ENCODE measurements around the gene CLTA.
"Not testable (repeated sequence)": the region's sequence is repeated elsewhere in the genome, so short reads cannot be mapped to it uniquely, and the experiment has no call there.

The CLTA gene

DNA sequence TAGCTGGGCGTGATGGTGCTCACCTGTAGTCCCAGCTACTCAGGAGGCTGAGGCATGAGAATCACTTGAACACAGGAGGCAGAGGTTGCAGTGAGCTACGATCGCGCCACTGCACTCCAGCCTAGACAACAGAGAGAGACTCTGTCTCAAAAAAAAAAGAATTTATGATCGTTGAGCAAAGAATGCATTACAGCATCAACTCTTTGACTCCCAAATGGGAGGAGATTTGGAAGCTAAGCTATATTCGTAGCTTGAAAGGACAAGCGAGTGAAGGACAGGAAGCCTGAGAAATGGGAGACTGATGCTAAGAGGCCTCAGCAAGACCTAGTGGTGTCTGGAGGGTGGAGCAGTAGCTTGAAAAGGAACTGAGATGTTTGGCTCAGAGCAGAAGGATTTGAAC lies 31.8 kb upstream of the CLTA start:
- DNase-seq: no peak

DNA sequence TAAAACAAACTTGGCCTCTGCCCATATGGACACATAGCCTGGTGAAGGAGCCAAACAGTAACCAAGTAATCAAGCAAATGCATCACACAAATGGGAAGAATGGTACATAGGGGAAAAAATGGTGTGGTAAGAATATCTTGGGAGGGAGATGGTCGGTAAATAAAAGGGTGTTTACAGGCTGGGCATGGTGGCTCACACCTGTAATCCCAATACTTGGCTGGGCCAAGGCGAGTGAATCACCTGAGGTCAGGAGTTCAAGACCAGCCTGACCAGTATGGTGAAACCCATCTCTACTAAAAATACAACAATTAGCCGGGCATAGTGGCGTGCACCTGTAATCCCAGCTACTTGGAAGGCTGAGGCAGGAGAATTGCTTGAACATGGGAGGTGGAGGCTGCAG lies 31.2 kb upstream of the CLTA start:
- DNase-seq: not testable (repeated sequence)

DNA sequence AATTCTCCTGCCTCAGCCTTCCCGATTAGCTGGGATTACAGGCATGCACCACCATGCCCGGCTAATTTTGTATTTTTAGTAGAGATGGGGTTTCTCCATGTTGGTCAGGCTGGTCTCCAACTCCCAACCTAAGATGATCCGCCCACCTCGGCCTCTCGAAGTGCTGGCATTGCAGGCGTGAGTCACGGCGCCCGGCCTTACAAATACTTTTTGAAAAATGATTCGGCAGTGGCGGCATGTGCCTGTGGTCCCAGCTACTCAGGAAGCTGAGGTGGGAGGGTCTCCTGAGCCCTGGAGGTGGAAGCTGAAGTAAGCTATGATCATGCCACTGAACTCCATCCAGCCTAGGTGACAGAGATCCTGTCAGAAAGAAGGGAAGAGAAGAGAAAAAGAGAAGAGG lies 30.6 kb upstream of the CLTA start:
- DNase-seq: not testable (repeated sequence)

DNA sequence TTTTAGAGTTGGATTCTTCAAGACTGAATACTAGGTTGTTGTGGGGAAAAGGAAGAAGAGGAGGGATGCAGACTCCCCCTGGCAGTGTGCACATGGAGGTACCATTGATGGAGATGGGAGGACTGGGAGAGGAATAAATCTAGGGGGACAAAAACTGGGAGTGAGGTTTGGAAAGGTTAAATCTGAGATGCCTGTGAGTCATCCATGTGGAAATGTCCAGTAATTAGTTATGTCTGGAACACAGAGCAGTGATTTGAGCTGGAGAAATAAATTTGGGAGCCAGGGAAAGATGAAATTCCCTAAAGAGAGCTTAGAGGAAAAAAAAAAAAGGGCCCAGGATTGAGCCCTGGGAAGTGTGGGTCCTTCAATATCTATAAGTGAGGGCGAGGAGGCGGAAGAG lies 29.5 kb upstream of the CLTA start:
- DNase-seq: no peak

DNA sequence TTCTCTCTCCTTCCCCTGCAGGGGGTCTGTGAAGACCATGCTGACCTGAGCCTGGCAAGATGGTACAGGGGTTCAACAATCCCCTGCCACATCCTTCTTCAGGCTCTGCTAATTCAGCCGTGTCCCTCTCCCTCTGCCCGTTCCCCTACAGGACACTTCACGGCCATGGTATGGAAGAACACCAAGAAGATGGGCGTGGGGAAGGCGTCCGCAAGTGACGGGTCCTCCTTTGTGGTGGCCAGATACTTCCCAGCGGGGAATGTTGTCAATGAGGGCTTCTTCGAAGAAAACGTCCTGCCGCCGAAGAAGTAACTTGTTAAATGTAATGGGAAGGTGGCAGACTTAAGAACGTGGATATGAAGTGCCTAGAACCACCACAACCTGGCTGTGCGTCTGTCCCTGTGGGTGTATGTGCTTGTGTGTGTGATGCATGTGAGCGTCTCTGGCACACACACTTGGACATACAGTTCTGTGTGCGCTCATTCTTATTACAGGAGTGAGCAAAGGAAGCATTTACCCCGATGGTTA lies 28.4 kb upstream of the CLTA start:
- no peak for DNase-seq

DNA sequence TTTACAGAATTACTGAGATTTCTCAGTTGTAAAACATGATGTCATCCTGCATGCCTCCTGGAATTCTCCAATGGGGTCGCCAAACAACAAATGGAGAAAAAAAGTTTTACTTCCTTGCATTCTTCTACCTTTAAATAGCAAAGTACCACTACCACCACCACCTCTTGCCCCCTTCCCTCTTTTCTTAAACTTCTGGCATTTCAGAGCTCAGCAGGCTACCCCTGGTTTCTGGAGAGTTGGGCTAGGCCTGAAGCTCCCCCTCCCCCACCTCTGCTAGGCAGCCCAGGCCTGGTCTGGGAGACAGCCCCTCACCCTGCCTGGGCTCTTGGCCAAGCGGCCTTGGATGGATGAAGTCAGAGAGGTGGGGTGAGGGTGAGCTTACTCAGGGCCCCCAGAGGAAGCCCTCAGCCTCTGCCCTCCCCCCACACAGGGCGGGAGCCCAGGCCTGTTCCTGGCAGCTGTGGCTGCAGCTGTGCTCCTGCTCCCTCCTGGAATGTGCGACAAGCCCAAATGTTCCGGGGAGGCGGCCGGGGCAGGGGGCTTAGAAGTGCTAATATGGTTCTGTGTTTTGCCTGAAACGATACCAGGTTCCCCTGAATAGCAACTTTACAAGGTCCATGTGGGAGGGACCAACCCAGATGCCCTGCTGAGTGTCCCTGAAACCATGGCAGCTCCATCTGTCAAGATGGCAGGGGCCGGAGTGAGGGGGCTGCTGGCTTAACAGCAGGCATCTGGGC lies 27.5 kb upstream of the CLTA start:
- DNase-seq: no peak

DNA sequence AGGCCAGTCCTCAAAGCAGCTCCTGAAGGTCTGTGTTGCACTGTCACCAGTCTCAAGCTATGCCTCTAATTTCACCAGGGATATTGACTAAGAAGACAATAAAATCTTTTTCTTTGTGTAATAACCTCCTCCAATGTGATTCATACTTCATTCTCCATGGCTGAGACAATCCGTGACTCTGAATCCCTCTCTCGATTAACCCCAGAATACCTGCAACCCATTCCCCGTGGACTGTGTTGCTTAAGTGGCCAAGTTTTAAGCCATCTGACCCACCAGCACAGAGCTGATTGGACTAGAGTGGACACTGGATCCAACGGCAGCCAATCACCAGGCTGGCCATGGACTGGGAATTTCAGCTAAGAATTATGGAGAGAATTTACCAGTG lies 26.9 kb upstream of the CLTA start:
- DNase-seq: no peak

DNA sequence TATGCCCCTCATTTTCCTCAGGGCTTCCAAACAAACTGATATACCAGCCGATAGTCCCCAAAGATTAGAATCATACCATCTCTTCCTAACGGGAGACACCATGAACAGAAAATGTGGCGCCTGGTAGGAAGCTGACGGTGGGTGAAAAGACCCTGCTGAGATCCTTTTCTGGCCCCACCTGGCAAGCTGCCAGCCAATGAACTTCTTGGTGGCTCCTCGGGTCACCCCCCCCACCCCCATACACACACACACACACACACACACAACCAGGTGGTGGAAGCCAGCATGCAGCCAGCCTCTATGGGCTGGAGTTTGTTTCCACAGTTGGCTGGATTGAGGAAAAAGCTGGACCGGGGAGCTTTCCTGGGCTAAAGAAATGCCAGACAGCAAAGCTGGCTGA lies 26.3 kb upstream of the CLTA start:
- DNase-seq: no peak

DNA sequence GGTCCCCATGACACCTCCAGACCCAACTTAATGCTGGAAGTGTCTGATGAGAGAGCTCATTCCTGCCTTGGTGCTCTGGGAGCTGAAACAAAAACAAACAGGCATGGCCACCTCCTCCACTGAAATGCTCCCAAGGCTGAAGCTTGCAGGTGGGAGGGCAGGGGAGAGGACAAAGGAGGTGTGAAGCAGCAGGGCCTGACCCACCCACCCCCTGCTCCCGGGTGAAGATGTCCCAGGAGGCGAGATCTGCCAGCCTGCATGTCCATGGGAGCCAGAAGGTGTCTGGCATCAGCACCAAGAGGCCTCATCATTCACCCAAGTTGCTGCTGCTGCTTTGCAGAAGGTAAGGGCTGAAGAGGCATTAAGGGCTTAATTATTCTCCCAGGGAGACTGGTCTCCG lies 25.7 kb upstream of the CLTA start:
- DNase-seq: no peak

DNA sequence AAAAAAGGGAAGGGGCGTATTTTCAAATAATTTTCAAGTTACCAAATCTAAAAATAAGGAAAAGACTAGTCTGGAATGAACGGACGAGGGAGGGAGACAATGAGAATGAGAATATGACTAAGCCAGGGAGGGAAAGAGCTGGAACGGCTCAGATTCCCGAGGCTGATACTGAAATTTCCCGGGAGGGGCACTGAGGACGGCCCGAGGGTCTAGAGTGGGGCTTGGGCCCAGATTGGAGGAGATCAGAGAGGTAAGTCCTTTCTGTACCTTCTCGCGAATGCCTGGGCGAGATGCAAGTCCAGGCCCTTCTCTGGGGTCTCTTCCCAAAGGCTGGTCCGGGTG lies 24.9 kb upstream of the CLTA start:
- DNase-seq: no peak

DNA sequence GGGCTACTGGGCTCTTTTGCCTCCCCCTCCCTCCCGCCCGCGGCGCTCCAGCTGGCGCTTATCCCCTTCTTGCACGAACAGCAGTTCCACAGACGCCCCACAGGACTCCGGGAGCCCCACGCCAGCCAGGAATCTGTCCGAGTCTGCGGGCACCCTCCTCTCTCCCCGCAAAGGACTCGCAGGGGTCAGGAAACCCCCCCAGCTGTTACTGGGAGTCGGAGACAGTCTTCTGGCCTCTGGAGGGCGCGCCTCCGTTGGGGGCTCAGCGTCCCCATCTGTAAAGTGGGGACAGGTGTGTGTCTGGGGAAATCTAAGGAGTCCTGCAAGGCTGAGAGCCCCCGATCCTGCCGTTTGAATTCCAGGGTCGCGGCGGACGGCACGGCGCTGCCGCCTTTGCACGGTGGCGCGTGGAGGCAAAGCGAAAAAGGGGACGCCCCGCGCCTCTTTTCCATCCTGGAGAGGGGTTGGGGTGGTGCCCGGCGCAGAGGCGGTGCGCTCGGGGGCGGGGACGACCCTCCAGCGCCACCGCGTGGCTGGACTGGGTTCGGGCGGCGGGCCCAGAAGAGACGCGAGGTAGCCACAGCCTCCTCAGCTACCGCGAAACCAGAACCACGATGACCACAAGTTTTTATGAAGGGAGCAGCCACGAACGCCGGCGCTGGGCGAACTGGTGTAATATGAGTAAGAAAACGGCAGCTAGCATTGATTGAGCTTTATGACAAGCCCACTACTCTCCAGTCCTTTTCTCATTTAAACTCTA lies 24.4 kb upstream of the CLTA start:
- DNase-seq: peak; percentile 70

DNA sequence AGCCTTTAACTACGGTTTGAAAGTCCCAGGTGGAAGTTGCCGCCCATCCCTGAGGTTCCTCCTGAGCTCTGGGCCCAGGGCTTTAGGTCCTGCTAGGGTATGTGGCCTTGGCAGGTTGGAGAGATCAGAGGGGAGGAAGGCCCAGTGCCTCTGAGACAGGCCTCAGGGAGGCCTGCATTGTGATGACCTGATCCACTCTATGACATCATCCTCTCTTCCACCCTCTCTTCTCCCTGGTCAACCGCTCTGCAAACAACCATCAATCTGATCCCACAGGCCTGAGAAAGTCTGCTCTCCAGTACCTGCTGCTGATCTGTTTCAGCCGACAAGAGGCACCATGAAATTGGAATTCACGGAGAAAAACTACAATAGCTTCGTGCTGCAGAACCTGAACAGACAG lies 21.6 kb upstream of the CLTA start, which contains the start of gene CCIN:
Gene CCIN (plus strand): TSS at position 223 of the 400 bp plus-strand sequence. CDS start 115 bp downstream, at position 338.
- DNase-seq: no peak

DNA sequence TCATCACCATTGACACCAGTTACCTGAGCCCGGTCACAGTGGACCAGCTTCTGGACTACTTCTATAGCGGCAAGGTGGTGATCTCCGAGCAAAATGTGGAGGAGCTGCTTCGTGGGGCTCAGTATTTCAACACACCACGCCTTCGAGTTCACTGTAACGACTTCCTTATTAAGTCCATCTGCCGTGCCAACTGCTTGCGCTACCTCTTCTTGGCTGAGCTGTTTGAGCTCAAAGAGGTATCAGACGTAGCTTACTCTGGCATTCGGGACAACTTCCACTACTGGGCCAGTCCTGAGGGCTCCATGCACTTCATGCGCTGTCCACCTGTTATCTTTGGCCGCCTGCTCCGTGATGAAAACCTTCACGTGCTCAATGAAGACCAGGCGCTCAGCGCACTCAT lies 21.0 kb upstream of the CLTA start:
- DNase-seq: no peak

DNA sequence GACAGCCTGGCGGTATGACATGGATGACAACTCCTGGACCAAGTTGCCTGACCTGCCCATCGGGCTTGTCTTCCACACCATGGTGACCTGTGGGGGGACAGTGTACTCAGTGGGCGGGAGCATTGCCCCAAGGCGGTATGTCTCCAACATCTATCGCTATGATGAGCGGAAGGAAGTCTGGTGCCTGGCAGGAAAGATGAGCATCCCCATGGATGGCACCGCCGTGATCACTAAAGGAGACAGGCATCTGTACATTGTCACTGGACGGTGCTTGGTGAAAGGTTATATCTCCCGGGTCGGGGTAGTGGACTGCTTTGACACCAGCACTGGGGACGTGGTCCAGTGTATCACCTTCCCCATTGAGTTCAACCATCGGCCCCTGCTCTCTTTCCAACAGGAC lies 20.2 kb upstream of the CLTA start:
- no peak for DNase-seq

DNA sequence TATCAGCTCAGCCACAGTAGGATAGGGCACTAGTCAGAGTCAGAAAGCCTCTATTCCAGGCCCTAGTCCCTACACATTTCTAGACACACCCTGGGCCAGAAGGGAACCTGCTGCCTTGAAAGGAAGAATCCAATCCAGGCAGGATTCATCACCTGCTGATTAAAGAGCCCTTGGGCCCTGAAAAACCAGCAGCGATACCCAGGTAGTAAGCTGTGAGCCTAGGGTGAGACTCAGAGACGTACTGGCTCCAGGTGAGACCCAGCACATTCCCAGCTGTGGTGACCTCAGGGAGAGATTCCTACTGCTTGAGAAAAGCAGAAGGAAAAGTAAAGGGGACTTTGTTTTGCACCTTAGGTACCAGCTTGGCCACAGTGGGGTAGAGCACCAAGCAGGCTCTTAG lies 16.9 kb upstream of the CLTA start:
- no peak for DNase-seq

DNA sequence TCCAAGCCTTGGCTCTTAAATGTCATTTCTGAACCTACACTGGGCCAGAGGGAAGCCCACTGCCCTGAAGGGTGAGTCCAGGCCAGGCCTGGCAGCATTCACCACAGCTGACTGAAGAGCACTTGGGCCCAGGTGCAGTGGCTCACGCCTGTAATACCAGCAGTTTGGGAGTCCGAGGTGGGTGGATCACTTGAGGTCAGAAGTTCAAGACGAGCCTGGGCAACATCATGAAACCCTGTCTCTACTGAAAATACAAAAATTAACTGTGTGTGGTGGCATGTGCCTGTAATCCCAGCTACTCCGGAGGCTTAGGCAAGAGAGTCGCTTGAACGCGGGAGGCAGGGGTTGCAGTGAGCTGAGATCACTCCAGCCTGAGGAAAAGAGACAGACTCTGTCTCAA lies 16.4 kb upstream of the CLTA start:
- DNase-seq: no peak

DNA sequence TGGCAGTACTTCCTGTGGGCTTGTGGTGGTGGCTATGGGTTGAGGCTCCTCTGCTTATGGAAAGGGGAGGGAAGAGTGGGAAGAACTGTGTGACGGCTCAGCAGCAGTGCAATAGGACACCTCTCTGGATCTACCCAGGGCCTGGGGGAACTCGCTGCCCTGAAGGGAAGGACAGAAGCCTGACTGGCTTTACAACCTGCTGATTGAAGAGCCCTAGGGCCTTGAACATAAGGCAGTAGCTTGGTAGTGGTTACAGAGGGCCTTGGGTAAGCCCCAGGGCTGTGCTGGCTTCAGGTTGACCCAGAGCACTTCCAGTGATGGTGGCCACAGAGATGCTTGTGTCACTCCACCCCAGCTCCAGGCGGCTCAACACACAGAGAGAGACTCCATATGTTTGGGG lies 16.0 kb upstream of the CLTA start:
- no peak for DNase-seq

DNA sequence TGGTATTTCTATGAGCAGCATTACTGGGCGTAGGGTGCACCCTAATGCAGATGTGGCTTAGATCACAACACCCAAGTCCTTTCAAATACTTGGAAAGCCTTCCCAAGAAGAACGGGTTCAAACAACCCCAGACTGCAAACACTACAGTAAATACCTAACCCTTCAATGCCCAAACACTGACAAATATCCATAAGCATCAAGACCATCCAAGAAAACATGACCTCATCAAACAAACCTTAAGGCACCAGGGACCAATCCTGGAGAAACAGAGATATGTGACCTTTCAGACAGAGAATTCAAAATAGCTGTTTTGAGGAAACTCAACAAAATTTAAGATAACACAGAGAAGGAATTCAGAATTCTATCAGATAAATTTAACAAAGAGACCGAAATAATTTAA lies 15.5 kb upstream of the CLTA start:
- not testable (repeated sequence) for DNase-seq

DNA sequence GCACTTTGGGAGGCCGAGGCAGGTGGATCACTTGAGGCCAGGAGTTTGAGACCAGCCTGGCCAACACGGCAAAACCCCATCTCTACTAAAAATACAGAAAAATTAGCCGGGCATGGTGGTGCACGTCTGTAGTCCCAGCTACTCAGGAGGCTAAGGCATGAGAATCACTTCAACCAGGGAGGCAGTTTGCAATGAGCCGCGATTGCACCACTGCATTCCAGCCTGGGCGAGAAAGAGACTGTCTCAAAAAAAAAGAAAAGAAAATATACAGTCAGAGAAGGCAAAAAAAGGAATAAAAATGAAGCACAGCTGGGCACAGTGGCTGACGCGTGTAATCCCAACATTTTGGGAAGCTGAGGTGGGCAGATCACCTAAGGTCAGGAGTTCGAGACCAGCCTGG lies 14.2 kb upstream of the CLTA start:
- not testable (repeated sequence) for DNase-seq

DNA sequence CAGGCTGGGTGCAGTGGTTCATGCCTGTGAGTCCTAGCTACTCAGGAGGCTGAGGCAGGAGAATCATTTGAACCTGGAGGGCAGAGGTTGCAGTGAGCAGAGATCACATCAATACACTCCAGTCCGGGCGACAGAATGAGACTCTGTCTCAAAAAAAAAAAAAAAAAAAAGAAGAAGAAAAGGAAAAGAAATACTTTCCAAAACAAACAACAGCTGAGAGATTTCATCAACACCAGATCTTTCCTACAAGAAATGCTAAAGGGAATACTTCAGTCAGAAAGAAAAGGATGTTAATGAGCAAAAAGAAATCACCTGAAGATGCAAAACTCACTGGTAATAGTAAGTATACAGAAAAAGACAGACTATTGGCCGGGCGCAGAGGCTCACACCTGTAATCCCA lies 13.2 kb upstream of the CLTA start:
- DNase-seq: no peak

DNA sequence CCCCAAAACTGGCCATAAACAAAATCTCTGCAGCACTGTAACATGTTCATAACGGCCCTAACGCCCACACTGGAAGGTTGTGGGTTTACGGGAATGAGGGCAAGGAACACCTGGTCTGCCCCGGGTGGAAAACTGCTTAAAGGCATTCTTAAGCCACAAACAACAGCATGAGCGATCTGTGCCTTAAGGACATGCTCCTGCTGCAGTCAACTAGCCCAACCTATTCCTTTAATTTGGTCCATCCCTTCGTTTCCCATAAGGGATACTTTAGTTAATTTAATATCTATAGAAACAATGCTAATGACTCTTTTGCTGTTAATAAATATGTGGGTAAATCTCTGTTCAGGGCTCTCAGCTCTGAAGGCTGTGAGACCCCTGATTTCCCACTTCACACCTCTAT lies 10.5 kb upstream of the CLTA start:
- DNase-seq: not testable (repeated sequence)

DNA sequence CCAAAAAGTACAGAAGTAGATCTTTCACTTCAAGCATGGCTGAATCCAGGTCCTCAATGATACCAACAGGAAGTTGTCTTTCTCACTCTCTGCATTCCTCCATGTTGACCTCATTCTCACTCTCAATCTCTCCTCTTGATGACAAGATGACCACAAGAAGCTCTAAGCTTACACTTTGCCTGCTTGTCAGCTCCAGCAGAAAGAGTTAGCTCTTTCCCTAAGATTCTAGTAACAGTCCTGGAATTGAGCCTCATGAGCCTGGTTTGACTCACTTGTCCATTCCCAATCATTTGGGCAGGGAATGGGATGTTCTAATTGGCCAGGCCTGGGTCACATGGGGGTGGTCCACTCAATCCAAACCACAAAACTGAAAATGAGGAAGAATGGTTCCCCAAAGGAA lies 3.3 kb upstream of the CLTA start:
- no peak for DNase-seq

DNA sequence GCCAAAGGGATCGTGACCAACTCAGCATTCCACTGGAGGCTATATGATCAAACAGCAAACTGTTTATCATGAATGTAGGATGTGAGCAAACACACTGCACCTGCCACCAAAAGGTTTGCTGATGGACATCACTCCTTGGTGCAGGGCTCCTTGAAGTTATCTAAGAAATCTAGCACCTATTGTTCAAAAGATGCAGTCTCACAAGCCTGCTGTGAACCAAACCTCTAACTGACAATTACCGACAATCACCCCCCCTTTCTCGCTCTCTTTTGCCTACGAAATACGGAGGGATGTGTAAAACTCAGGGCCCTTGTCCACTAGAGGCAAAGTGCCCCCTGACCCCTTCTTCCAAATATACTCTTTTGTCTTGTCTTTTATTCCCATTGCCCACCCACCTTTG lies 2.5 kb upstream of the CLTA start:
- DNase-seq: no peak

DNA sequence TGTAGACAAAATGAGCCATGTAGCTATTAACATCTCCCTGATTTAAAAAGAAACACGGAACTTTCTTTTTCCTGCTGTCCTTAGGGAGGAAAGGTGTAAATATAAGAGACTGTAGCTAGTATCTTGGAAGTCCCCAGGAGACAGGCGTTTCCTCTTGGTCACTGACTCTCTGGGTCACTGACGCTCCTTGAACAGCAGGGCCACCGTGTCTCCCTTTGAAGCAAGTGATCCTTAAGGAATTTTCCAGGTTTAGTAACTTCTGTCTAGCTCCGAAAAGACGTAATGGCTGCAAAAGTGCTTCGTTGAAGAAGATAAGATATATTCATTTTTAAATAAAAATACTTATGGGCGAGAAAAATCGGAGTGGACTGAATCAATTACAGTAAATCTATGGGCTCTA lies 745 bp upstream of the CLTA start:
- no peak for DNase-seq

DNA sequence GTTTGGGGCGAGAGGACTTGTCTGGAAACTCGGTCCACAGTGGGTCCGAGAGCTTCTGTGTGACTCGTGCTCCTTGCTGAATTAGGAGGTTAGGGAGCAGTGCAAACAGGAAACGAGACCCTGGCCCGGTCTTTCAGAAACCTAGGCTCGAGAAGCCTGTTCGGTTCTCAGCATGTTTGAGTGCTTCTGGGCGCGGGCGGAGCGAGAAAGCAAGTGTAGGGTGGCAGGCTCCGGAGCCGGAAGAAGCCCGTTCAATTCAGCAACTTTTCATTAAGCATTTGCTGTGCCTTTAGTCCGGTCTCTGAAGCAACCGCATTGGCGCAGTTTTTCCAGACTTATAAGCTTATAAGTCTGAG lies 547 bp downstream of the CLTA start:
- DNase-seq: no peak

Data from T1000 (cell line).